ENCODE measurements around the gene TBC1D5. TPM values are rescaled to one million over a fixed set of nuclear protein-coding genes. Genes with fewer than 3 reads are reported as not detected.

Gene TBC1D5
- total RNA-seq, 2 donors from 2014 or later: 68.8 to 77.7 TPM

DNA sequence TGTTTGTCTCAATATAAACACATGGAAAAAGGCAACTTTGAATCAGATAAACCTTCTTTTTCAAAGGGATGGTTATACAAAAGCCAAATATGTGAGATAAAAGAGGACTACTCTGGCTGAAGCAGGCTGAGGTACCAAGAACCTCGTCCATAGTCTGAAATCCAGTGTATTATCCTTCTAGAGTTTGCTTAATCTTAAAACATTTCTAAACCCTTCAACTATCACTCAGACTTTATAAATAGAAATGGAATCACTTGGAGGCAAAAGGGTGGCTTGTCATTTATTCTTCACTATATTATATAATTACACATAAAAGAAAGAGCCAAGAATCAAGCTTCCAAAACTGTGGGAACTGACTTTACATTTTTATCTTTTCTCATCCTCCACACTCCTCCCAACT is 554.1 kb downstream of the TBC1D5 start:
- Histone ChIP-seq H3K4me3 (ENCODE audit: low read length) (no peak overlapping the region), H3K27ac (ENCODE audit: low read depth, low read length) (no peak overlapping the region), H3K36me3 (ENCODE audit: control insufficient read depth, insufficient read depth, low read length) (no peaks in the 10 kb centered on the region), H3K9me3 (ENCODE audit: control insufficient read depth, low read length) (no peaks in the 10 kb centered on the region), H3K9ac (ENCODE audit: extremely low read depth, low read length, poor library complexity, severe bottlenecking) (no peak overlapping the region), H3K27me3 (ENCODE audit: control insufficient read depth, insufficient read depth, low read length, poor library complexity, severe bottlenecking) (no peaks in the 10 kb centered on the region), H3K4me1 (ENCODE audit: control insufficient read depth, insufficient read depth, low read length) (peaks cover 7% of the 10 kb centered on the region)
- DNase-seq: no peak
- no peak overlapping the region for H3K27ac Mint-ChIP-seq
- H3K27me3 Mint-ChIP-seq (ENCODE audit: insufficient read depth): no peaks in the 10 kb centered on the region
- H3K36me3 Mint-ChIP-seq (ENCODE audit: low read depth): peaks cover 6% of the 10 kb centered on the region
- peaks cover 30% of the 10 kb centered on the region for H3K4me1 Mint-ChIP-seq
- WGBS, 2 experiments (ENCODE audit: insufficient coverage in 1 of 2, insufficient read length in 1 of 2): 92% methylated on average over 1 of the region's 1 CpG; no CpG with 5 or more reads in 1 of the 2 experiments
- no peak overlapping the region for H3K4me3 Mint-ChIP-seq
- TF ChIP-seq CTCF (conservative IDR thresholded peaks at IDR 0.05): no peak
- H3K9me3 Mint-ChIP-seq: no peaks in the 10 kb centered on the region

GRCh38 chr3:17187589-17188184 is 554.7 kb downstream of the TBC1D5 start:
- no peak for TF ChIP-seq CTCF (conservative IDR thresholded peaks at IDR 0.05)
- Mint-ChIP-seq H3K27me3 (ENCODE audit: insufficient read depth) (no peaks in the 10 kb centered on the region), H3K36me3 (ENCODE audit: low read depth) (peaks cover 6% of the 10 kb centered on the region), H3K9me3 (no peaks in the 10 kb centered on the region), H3K4me1 (peaks cover 31% of the 10 kb centered on the region), H3K4me3 (no peak overlapping the region), H3K27ac (no peak overlapping the region)
- Histone ChIP-seq H3K4me1 (ENCODE audit: control insufficient read depth, insufficient read depth, low read length) (peaks cover 7% of the 10 kb centered on the region), H3K4me3 (ENCODE audit: low read length) (no peak overlapping the region), H3K27me3 (ENCODE audit: control insufficient read depth, insufficient read depth, low read length, poor library complexity, severe bottlenecking) (no peaks in the 10 kb centered on the region), H3K9me3 (ENCODE audit: control insufficient read depth, low read length) (no peaks in the 10 kb centered on the region), H3K36me3 (ENCODE audit: control insufficient read depth, insufficient read depth, low read length) (no peaks in the 10 kb centered on the region), H3K27ac (ENCODE audit: low read depth, low read length) (no peak overlapping the region), H3K9ac (ENCODE audit: extremely low read depth, low read length, poor library complexity, severe bottlenecking) (no peak overlapping the region)
- DNase-seq: peak; percentile 51
- WGBS, 2 experiments (ENCODE audit: insufficient coverage in 1 of 2, insufficient read length in 1 of 2): 79 to 87% methylated on average over 3 to 6 of the region's 6 CpGs

- no peaks in the 10 kb centered on the region for H3K27me3 Mint-ChIP-seq (ENCODE audit: insufficient read depth)
- no peak for DNase-seq
- Histone ChIP-seq H3K27me3 (ENCODE audit: control insufficient read depth, insufficient read depth, low read length, poor library complexity, severe bottlenecking) (no peaks in the 10 kb centered on the region), H3K9ac (ENCODE audit: extremely low read depth, low read length, poor library complexity, severe bottlenecking) (no peak overlapping the region), H3K36me3 (ENCODE audit: control insufficient read depth, insufficient read depth, low read length) (no peaks in the 10 kb centered on the region), H3K4me1 (ENCODE audit: control insufficient read depth, insufficient read depth, low read length) (peaks cover 7% of the 10 kb centered on the region), H3K27ac (ENCODE audit: low read depth, low read length) (no peak overlapping the region), H3K9me3 (ENCODE audit: control insufficient read depth, low read length) (no peaks in the 10 kb centered on the region), H3K4me3 (ENCODE audit: low read length) (no peak overlapping the region)
- peaks cover 33% of the 10 kb centered on the region for H3K4me1 Mint-ChIP-seq
- no peak for TF ChIP-seq CTCF (conservative IDR thresholded peaks at IDR 0.05)
- H3K27ac Mint-ChIP-seq: peak overlapping the region; percentile 37
- H3K4me3 Mint-ChIP-seq: no peak overlapping the region
- no peaks in the 10 kb centered on the region for H3K9me3 Mint-ChIP-seq
- peaks cover 8% of the 10 kb centered on the region for H3K36me3 Mint-ChIP-seq (ENCODE audit: low read depth)
Measured at GRCh38 chr3:17183951-17184550, 558.4 kb downstream of the TBC1D5 start.
